Esophagus (tissue), 2 donors: ENCODE measurements around the gene TCEA2. TPM values are rescaled to one million over a fixed set of nuclear protein-coding genes. Genes with fewer than 3 reads are reported as not detected.

Experiments used
- H3K27ac ChIP-seq, 2 donors: one replicate each; pipeline ENCODE4 v1.5.1; 2013; ENCODE audit warnings: low read depth in 2 of 2, mild to moderate bottlenecking in 2 of 2, inconsistent platforms in 1 of 2, low read length in 1 of 2, moderate library complexity in 1 of 2
- H3K27me3 ChIP-seq, 2 donors: one replicate each; pipeline ENCODE4 v1.6.1; 2013; ENCODE audit warnings: low read length in 2 of 2, control low read depth in 1 of 2, mild to moderate bottlenecking in 1 of 2; ENCODE audit not compliant: insufficient read depth in 2 of 2, control insufficient read depth in 1 of 2
- H3K36me3 ChIP-seq, 2 donors: one replicate each; pipeline ENCODE4 v1.6.1; 2013; ENCODE audit warnings: low read length in 1 of 2; ENCODE audit not compliant: control insufficient read depth in 2 of 2, insufficient read depth in 2 of 2
- H3K4me1 ChIP-seq, 2 donors: one replicate each; pipeline ENCODE4 v1.6.1; 2013; ENCODE audit warnings: low read length in 1 of 2; ENCODE audit not compliant: control insufficient read depth in 2 of 2, insufficient read depth in 2 of 2
- H3K4me3 ChIP-seq, 2 donors: one replicate each; pipeline ENCODE4 v1.5.1; 2013; ENCODE audit warnings: low read length in 2 of 2, mild to moderate bottlenecking in 2 of 2, low read depth in 1 of 2, moderate library complexity in 1 of 2
- H3K9me3 ChIP-seq, 2 donors: one replicate each; pipeline ENCODE4 v1.6.1; 2013; ENCODE audit warnings: mild to moderate bottlenecking in 2 of 2, low read depth in 1 of 2, low read length in 1 of 2, moderate library complexity in 1 of 2; ENCODE audit not compliant: control insufficient read depth in 2 of 2, insufficient read depth in 1 of 2
- whole genome bisulfite sequencing, 2 donors: extraction: QIAGEN DNeasy Blood & Tissue Kit; methylation state at CpG; one replicate each; pipeline ENCODE4 v1.1.7; 2013; 5-methylcytosine and 5-hydroxymethylcytosine counted together
- polyA plus RNA-seq, 2 donors: library from polyadenylated mRNA; stranded (reverse); fragments of 200-250 nt; gene quantifications; one replicate each; pipeline ENCODE4 v1.2.3, GENCODE V29; 2013
- donor health status: healthy with polysubstance abuse.
- donor health status: Bipolar disorder and iron deficiency.

Gene TCEA2
- polyA plus RNA-seq, 2 donors, result 14.8 to 15.3 TPM

DNA sequence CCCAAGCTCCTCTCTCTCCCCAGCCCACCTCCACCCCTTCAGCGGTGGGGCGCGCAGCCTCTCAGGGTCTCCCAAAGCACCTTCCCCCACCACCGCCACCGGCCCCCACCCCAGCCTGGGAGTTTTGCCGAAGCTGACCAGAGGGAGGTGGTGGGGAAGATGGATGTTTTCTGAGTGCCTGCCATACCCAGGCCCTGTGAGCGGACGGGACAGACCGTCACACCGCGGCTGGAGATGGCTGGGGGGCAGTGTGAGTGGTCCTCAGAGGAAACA is 21.3 kb upstream of the TCEA2 start:
- H3K4me1 ChIP-seq, result peaks cover 11 to 20% of the 10 kb centered on the region in 2 donors
- H3K4me3 ChIP-seq, result peak overlapping the region in 1 of 2 donors; percentile 4
- H3K27me3 ChIP-seq, result no peaks in the 10 kb centered on the region
- no peaks in the 10 kb centered on the region for H3K9me3 ChIP-seq
- 41 to 45% methylated on average over 11 of the region's 11 CpGs for WGBS, 2 donors
- H3K27ac ChIP-seq, result peak overlapping the region in 1 of 2 donors; percentile 26
- no peaks in the 10 kb centered on the region for H3K36me3 ChIP-seq

DNA sequence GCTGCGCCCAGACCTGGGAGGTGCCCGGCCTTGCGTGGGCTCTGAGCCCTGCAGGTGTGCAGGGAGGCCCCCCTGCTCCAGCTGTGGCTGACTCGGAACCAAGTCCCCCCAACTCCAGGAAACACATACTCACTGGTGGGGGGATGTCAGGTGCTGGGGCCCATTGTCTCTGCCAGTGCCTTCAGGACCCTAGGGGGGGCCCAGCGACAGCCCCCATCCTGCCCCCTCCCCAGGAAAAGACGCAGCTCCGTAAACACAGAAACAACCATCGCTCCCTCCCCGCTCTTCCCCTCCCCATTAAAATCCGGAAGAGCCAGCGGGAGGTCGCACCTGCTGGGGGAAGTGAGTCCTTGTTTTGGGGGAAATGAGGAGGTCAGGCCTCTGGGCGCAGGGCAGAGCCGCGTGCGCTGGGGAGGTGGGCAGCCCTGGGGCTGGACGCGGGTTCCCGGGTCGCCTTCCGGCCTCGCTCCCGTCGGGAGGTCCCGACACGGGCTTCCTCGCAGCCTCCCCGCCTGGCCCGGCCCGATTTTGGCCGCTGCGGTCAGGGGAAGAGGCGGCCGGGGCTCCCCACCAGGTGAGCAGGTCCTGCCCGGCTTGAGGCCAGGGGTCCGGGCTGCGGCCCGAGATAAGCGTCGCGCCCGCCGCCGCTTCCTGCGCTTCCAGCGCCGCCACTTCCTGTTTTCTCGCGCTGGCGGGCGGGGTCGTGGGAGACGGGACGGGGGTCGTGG is 20.8 kb upstream of the TCEA2 start:
- H3K4me1 ChIP-seq, result peaks cover 11 to 20% of the 10 kb centered on the region in 2 donors
- H3K27me3 ChIP-seq, result no peaks in the 10 kb centered on the region

DNA sequence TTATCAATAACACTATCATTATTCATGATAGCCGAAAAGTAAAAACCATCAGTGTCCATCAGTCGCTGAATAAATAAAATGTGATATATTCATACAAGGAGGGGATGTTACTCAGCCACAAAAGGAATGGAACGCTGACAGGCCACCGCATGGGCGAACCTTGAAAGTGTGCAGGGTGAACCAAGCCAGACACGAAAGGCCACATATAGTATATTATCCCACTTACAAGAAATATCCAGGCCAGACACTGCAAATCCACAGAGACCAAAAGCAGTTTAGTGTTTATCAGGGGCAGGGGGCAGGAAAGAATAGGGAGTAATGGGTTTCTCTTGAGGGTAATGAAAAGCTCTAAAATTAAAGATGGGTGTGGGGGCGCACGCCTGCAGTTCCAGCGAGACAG is 19.2 kb upstream of the TCEA2 start:
- Histone ChIP-seq H3K27me3 (peaks cover 0 to 7% of the 10 kb centered on the region in 2 donors), H3K36me3 (no peaks in the 10 kb centered on the region), H3K9me3 (no peaks in the 10 kb centered on the region), H3K4me1 (peaks cover 7 to 20% of the 10 kb centered on the region in 2 donors), H3K27ac (no peak overlapping the region), H3K4me3 (no peak overlapping the region)
- WGBS, 2 donors, result 88 to 91% methylated on average over 9 of the region's 9 CpGs

More for the DNA sequence above, 20.8 kb upstream of the TCEA2 start:
- Histone ChIP-seq H3K36me3 (no peaks in the 10 kb centered on the region), H3K4me3 (peak overlapping the region; percentile 28 to 47), H3K9me3 (no peaks in the 10 kb centered on the region), H3K27ac (peak overlapping the region in 1 of 2 donors; percentile 26)
- 5 to 6% methylated on average over 45 to 55 of the region's 55 CpGs for WGBS, 2 donors

DNA sequence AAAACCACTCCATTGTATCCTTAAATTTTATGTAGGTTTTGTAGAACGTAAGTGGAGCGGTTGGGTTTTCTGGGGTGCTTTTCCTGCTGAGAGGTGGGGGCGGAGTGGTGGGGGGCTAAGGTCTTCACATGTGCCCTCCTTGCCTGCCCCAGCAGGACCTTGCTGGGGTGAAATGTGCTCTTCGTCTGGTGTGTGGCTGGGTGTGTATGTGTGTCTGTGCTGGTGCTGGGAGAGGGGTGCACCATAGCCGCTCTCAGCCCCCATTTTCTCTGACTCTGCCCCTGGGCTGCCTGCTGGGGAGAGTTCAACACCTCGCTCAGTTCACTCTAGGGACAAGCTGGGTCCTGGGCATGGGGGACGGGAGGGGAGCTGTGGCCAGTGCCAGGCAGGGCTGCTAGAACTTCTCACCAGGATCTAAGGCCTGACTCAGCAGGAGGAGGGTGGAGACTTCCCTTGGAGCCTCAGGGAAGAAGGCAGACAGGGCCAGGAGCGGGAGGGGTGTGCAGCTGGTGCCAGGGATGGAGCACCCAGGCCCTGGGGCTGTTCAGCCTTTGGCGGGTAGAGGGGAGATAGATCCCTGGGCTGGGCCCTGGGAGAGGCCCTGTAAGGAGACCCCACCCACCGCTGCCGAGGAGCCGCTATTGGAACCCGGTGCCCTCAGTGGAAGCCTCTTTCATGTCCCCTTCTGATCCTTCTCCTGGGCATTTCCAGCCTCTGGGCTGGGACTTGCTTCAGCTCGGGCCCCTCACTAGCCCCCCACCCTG is 18.3 kb upstream of the TCEA2 start:
- Histone ChIP-seq H3K27me3 (peaks cover 0 to 11% of the 10 kb centered on the region in 2 donors), H3K4me1 (peaks cover 8 to 17% of the 10 kb centered on the region in 2 donors), H3K27ac (peak overlapping the region in 1 of 2 donors; percentile 6), H3K36me3 (no peaks in the 10 kb centered on the region), H3K9me3 (no peaks in the 10 kb centered on the region), H3K4me3 (no peak overlapping the region)
- 48 to 60% methylated on average over 13 to 14 of the region's 14 CpGs for WGBS, 2 donors

DNA sequence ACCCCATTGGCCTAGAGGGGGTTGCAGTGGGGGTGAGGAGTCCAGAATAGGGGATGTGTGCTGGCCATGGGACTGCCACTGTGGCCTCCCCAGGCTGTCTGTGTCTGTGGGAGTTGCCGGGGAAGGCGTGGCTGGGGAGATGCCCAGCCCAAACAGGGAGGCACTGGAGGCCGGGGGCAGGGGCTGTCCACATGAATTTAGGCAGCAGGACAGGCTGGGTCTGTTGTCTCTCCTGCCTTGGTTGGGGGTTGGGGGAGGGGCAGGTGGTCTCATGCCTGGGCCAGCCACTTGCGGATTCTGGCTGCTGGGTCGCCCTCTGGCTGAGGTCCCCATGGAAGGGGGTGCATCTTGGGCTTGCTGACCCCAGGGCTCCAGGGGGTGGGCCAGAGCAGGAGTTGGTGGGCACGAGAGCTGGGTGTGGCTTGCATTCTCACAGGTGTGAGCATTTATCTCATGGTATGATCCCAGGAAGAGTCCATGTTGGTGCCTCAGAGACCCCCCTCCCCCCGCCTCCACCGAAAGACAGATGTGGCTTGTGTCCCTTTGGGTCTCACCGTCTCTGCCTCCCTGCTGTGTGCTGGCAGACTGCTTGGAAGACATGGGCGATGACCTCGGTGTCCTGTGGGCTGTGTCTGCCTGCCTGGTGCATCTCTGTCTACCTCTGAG is 17.5 kb upstream of the TCEA2 start:
- peak overlapping the region in 1 of 2 donors; percentile 6 for H3K27ac ChIP-seq
- H3K36me3 ChIP-seq, result no peaks in the 10 kb centered on the region
- WGBS, 2 donors, result 48 to 51% methylated on average over 11 of the region's 11 CpGs
- no peak overlapping the region for H3K4me3 ChIP-seq
- peaks cover 10 to 19% of the 10 kb centered on the region in 2 donors for H3K4me1 ChIP-seq
- peaks cover 0 to 14% of the 10 kb centered on the region in 2 donors for H3K27me3 ChIP-seq
- no peaks in the 10 kb centered on the region for H3K9me3 ChIP-seq

DNA sequence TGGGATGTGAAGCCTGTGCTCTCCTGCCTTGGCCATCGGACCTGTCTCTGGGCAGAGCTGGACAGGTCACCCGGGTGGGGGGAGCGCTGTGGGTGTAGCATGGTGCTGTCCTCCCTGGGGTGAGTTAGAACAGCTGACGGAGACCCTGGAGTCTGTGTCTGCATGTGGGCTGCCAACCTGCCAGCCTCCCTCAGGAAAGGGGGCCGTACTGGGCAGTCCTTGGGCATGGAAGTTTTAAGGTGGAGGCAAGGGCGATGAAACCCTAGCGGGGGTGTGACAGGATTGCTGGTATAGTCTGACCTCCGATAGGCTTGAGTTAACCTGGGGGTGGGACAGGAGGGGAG is 16.0 kb upstream of the TCEA2 start:
- H3K9me3 ChIP-seq, result no peaks in the 10 kb centered on the region

DNA sequence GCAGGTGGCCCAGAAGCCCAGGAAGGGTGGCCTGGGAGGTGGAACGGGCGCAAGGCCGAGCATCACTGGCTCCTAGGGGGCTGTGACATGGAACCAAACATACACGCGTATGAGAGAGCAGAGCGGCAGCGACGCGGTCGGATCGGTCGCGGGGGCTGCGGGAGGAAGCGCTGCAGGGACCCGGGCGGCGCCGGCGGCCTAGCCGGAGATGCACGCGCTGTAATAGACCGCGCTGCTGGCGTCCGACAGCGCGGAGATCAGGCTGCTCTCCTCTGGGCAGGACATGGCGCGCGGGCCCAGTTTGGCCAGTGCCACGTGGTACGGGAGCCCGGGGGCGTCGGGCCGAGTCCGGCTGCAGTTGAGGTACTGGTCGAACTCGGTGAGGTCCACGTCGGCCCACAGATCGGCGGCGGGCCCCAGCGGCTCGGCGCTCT is 15.0 kb upstream of the TCEA2 start:
- no peaks in the 10 kb centered on the region for H3K36me3 ChIP-seq
- H3K27ac ChIP-seq, result no peak overlapping the region
- 16 to 21% methylated on average over 38 to 49 of the region's 49 CpGs for WGBS, 2 donors
- peaks cover 0 to 14% of the 10 kb centered on the region in 2 donors for H3K27me3 ChIP-seq
- H3K4me3 ChIP-seq, result peak overlapping the region; percentile 39 to 48
- peaks cover 8 to 16% of the 10 kb centered on the region in 2 donors for H3K4me1 ChIP-seq
- H3K9me3 ChIP-seq, result no peaks in the 10 kb centered on the region

More for the DNA sequence above, 16.0 kb upstream of the TCEA2 start:
- Histone ChIP-seq H3K27ac (no peak overlapping the region), H3K36me3 (no peaks in the 10 kb centered on the region), H3K27me3 (peaks cover 0 to 14% of the 10 kb centered on the region in 2 donors), H3K4me1 (peaks cover 5 to 17% of the 10 kb centered on the region in 2 donors), H3K4me3 (peak overlapping the region in 1 of 2 donors; percentile 25)
- 73 to 75% methylated on average over 8 of the region's 8 CpGs for WGBS, 2 donors

DNA sequence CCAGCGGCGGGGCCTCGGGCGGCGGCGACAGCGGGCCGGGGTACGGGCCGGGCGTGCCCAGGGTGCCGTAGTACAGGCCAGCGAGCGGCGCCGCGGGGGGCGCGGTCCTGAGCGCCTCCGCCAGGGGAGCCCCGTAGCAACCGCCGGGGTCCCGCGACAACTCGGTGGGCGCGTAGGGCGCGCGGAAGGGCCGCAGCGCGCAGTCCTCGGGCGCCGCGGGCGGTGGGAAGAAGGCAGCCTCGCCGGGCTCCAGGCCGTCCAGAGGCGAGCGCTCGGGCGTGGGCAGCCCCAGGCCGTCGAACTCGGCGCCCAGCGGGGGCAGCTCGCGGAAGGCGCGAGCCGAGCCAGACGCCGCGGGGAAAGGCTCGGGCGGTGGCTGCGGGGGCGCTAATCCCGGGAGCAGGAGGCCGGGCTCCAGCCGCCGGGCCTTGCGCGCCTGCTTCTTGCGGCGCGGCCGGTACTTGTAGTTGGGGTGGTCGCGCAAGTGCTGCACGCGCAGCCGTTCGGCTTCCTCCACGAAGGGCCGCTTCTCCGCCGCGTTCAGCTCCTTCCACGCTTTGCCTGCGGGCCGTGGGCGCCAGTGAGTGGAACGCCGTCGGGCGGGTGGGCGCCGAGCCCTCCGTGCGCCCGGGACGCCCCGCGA is 14.5 kb upstream of the TCEA2 start:
- Histone ChIP-seq H3K27me3 (peaks cover 0 to 14% of the 10 kb centered on the region in 2 donors), H3K4me3 (peak overlapping the region; percentile 39 to 48), H3K27ac (no peak overlapping the region), H3K4me1 (peaks cover 8 to 20% of the 10 kb centered on the region in 2 donors), H3K36me3 (no peaks in the 10 kb centered on the region), H3K9me3 (no peaks in the 10 kb centered on the region)
- WGBS, 2 donors, result 3 to 6% methylated on average over 56 to 101 of the region's 101 CpGs
